Measurements from ENCODE around the gene CCDC170. TPM values are rescaled to one million over a fixed set of nuclear protein-coding genes. Genes with fewer than 3 reads are reported as not detected.

CCDC170 gene
- total and polyA plus RNA-seq, 2 of the 8 experiments (the other 6 are each of a cell fraction or from before 2014, with no cell fraction given), result 0.06 to 0.09 TPM

GRCh38 chr6:151488226-151488625 lies 5.6 kb upstream of the CCDC170 start:
- H4K8ac ChIP-seq (ENCODE audit: extremely low read depth, insufficient read depth, low read length), result no peak overlapping the region
- no peak overlapping the region for H3K9ac ChIP-seq (replicated peaks in 1 of 4; ENCODE audit: extremely low read depth in 1 of 4, low read depth in 3 of 4, low read length in 3 of 4)
- no peak overlapping the region for H3K27ac ChIP-seq (ENCODE audit: low read depth, low read length)
- no peak overlapping the region for H4K91ac ChIP-seq (replicated peaks; ENCODE audit: insufficient read length, low read length)
- no peak overlapping the region for H3K56ac ChIP-seq (replicated peaks; ENCODE audit: insufficient read length, low read depth, low read length)
- H2BK120ac ChIP-seq (replicated peaks; ENCODE audit: low read depth, low read length), result no peak overlapping the region
- no peak overlapping the region for H3K4me2 ChIP-seq (ENCODE audit: insufficient read depth in 1 of 2, low read depth in 2 of 2, low read length in 2 of 2)
- no peak overlapping the region for H3K14ac ChIP-seq (ENCODE audit: insufficient read length)
- peaks cover 0 to 5% (median 2%) of the 10 kb centered on the region in 4 experiments; a peak in 4 of 7 replicates for H3K27me3 ChIP-seq (replicated peaks in 1 of 4; ENCODE audit: control insufficient read depth in 3 of 4, extremely low read depth in 1 of 4, insufficient read depth in 3 of 4, low read length in 3 of 4)
- ChIA-PET CTCF (ENCODE audit: partially characterized antibody) (no interaction called here), POLR2A (ENCODE audit: partially characterized antibody) (no interaction called here)
- H3K4me3 ChIP-seq (ENCODE audit: extremely low read depth in 1 of 4, insufficient read depth in 2 of 4, low read depth in 3 of 4, low read length in 4 of 4), result no peak overlapping the region
- WGBS, 2 experiments (ENCODE audit: extremely low coverage in 1 of 2, insufficient coverage in 1 of 2, insufficient read length in 1 of 2, insufficient replicate concordance in 2 of 2, low coverage in 1 of 2, low lambda C conversion rate in 2 of 2, missing lambda C conversion rate in 1 of 2), result 76% methylated on average over 2 of the region's 2 CpGs; no CpG with 5 or more reads in 1 of the 2 experiments
- H3K4me1 ChIP-seq (replicated peaks in 1 of 4; ENCODE audit: control insufficient read depth in 3 of 4, insufficient read depth in 4 of 4, low read length in 3 of 4), result no peaks in the 10 kb centered on the region
- H2BK12ac ChIP-seq (ENCODE audit: low read depth, low read length), result no peak overlapping the region
- no peaks in the 10 kb centered on the region for H4K20me1 ChIP-seq (replicated peaks in 1 of 2; ENCODE audit: control insufficient read depth in 1 of 2, insufficient read depth in 2 of 2, low read length in 2 of 2)
- H3K23me2 ChIP-seq (ENCODE audit: low read depth, low read length), result no peaks in the 10 kb centered on the region
- no peak overlapping the region for H3K23ac ChIP-seq (ENCODE audit: insufficient read length)
- H2BK15ac ChIP-seq (ENCODE audit: low read length), result no peak overlapping the region
- no peaks in the 10 kb centered on the region for H3K9me3 ChIP-seq (ENCODE audit: insufficient read depth in 2 of 2, low read depth in 1 of 2, low read length in 1 of 2)
- H3K18ac ChIP-seq (ENCODE audit: extremely low read depth, low read length), result no peak overlapping the region
- TF ChIP-seq RBBP5 (IDR thresholded peaks at IDR 0.05; ENCODE audit: borderline replicate concordance, low read depth, low read length), result no peak
- no peak for TF ChIP-seq POLR2A (IDR thresholded peaks at IDR 0.05; ENCODE audit: control extremely low read depth in 1 of 2, low read depth in 2 of 2, low read length in 2 of 2)
- no peak overlapping the region for H2BK20ac ChIP-seq (ENCODE audit: low read length)
- H3K79me2 ChIP-seq (ENCODE audit: control insufficient read depth in 1 of 2, insufficient read depth in 2 of 2, low read length in 2 of 2), result no peaks in the 10 kb centered on the region
- H2AFZ ChIP-seq (ENCODE audit: low read length), result no peak overlapping the region
- DNase-seq (ENCODE audit: low read depth in 1 of 2, low spot score in 2 of 2) (no peak), FAIRE-seq (no peak)
- no peaks in the 10 kb centered on the region for H3K79me1 ChIP-seq (ENCODE audit: low read depth, low read length)
- H4K5ac ChIP-seq (ENCODE audit: insufficient read length, low read depth, low read length), result no peak overlapping the region
- H2BK5ac ChIP-seq (ENCODE audit: low read depth, low read length), result no peak overlapping the region
- H3K4ac ChIP-seq (replicated peaks; ENCODE audit: insufficient read length, low read depth, low read length), result no peak overlapping the region
- no peaks in the 10 kb centered on the region for H3K36me3 ChIP-seq (ENCODE audit: control insufficient read depth in 2 of 4, insufficient read depth in 4 of 4, low read length in 3 of 4)
- no peak overlapping the region for H2AK5ac ChIP-seq (ENCODE audit: low read depth, low read length)
